NCI-H2029 treated with DMSO at 0.1 percent for 48 hours (cell line): ENCODE data around the gene CLDN4.

ENCODE experiments used
- DNase-seq: peaks from one replicate; lab custom pipeline; 2025; lab: John Stamatoyannopoulos, UW

The CLDN4 gene

GRCh38 chr7:73872056-73872908, 41.5 kb downstream of the CLDN4 start:
- no peak for DNase-seq

- no peak for DNase-seq
These were observed 45.6 kb downstream of the CLDN4 start for GRCh38 chr7:73876361-73876760.

DNA sequence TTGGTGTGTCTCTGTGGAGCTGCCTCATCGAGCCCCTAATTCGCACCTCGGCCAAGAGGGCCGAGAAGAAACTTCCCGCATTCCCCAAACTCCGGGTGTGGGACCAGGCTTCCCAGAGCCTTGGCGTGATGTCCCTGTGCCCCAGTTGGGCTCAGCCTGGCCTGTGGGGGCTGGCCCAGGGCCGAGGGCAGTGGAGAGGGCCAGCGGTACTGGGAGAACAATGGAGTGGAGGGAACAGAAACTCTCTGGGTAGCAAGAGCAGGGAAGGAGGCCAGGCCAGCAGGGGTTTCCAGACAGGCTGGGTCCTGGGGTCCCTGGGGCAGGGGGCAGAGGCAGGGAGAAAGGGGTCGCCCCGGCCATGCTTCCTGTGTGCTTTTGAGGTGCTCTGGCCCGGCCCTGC, 46.2 kb downstream of the CLDN4 start:
- no peak for DNase-seq

- no peak for DNase-seq
These were observed 49.3 kb downstream of the CLDN4 start for GRCh38 chr7:73879977-73880681.

DNA sequence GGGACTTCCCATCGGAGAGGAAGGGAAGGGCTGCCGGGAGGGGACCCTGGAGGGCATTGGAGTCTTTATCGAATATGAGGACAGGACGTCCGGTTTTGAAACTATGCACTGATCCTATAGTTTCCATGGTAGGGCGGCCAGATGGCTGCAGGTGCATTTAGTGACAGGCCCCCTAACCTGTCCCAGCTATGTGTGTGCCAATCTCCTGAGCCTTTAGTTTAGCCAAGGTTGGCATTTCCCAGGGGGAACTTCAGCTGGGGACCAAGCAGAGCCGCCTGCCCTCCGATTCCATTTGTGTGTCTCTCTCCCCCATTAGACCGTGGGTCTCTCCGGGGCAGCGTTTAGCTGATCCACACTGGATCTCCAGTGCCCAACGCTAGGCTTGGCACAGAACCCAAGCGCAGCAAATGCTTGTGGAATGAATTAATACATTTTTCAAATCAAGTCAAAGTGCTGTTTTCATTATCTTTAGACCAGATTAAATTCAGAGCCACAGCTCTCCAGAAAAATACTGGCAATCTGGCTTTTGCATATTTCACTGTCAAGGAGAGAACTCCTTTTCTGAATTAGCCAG, 50.0 kb downstream of the CLDN4 start:
- DNase-seq, result no peak

DNA sequence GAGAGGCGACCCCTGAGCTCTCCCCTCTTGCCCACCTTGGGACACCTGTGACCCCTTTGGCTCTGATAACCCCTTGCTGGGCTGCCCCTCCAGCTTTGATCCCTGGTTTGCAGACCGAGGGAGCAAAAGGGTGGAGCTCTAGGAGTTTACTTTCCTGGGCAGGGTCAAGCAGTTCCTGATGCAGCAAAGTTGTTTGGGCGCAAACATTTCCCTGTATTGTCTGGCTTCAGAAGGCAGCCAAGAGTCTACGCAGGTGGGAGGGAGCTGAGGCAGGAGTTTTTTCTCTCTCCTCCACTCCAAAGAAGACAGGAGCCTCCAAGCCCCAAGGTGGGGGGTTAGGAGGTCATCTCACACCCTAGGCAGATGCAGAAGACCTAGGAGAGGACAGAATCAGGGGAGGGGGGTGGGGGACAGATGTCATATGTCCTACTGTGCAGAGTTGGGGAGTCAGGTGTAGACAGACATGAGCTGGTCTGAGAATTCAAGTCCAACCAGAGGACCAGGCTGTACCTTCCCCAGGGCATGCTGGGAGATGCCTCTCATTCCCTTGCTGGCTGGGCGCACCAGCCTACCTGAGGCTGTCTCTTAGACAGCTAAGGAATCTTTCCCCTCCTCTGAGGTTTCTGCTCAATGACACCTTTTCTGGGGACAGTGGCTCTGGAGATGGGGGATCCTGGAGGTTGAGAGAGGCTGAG, 50.7 kb downstream of the CLDN4 start:
- no peak for DNase-seq

DNA sequence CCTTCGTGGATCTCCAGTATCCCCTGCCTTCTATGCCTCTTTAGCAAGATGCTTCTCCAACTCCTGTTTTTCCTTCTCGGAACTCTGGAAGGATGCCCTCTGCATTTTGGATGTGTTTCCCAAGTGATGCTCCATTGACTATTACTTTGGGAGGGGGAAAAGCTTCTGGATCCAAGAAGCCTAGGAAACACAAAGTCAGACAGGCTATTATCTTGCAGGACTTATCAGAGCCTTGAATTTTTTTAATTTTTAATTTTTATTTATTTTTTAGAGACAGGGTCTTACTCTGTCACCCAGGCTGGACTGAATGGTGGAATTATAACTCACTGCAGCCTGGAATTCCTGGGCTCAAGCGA, 51.2 kb downstream of the CLDN4 start:
- no peak for DNase-seq
